ENCODE data around the gene MYO1G.
"Not testable (repeated sequence)": the region's sequence is repeated elsewhere in the genome, so short reads cannot be mapped to it uniquely, and the experiment has no call there.

The MYO1G gene

DNA sequence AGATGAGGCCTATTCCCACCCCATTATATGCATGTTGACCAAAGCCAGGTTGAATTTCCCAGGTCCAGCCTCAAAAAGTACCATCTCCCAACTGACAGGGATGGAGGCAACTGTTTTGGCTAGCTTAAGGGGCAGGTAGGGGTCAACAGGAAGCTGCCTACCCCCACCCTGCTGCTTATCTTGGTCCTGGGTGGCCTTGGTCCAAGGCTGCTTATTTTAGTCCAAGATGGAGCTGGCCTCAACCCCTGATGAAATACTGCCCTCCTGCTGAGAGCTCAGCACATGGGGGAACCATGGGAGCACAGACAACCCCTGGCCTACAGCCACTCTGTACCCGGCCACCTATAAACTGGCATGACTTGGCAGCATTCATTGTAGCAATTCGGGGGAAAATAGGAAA lies 23.1 kb downstream of the MYO1G start:
- Histone ChIP-seq H3K9ac (ENCODE audit: low read length in 2 of 2) (no peak overlapping the region), H3K4me1 (ENCODE audit: control insufficient read depth, insufficient read depth, low read length) (no peaks in the 10 kb centered on the region), H3K27me3 (ENCODE audit: control insufficient read depth in 1 of 2, insufficient read depth in 2 of 2, low read length in 2 of 2) (peaks cover 11 to 14% of the 10 kb centered on the region in 2 donors), H3K9me3 (ENCODE audit: control insufficient read depth in 2 of 2, low read length in 2 of 2) (no peaks in the 10 kb centered on the region), H3K4me3 (ENCODE audit: low read length in 2 of 2) (no peak overlapping the region), H3K36me3 (ENCODE audit: control insufficient read depth in 2 of 2, insufficient read depth in 2 of 2, low read length in 2 of 2) (no peaks in the 10 kb centered on the region), H3K27ac (ENCODE audit: low read length) (no peak overlapping the region)

DNA sequence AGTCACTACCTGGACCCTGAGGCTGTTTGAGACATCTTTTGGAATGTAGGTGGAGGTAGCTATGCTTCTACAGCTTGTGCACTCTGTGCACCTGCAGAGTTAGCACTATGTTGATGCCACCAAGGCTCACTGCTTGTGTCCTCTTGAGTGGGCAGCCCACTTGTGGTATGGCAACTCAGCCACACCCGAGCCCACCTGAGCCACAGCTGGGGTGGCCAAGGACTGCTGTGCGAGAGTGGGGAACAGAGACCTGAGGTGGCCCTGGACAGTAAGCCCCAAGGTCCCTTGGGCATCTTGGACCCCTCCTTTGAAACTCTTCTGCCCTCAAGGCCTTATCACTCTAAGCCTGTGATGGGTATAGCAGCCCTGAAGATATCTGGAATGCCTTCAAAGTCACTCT lies 25.7 kb downstream of the MYO1G start:
- Histone ChIP-seq H3K4me1 (ENCODE audit: control insufficient read depth, insufficient read depth, low read length) (no peaks in the 10 kb centered on the region), H3K9me3 (ENCODE audit: control insufficient read depth in 2 of 2, low read length in 2 of 2) (no peaks in the 10 kb centered on the region), H3K36me3 (ENCODE audit: control insufficient read depth in 2 of 2, insufficient read depth in 2 of 2, low read length in 2 of 2) (no peaks in the 10 kb centered on the region), H3K27ac (ENCODE audit: low read length) (no peak overlapping the region), H3K27me3 (ENCODE audit: control insufficient read depth in 1 of 2, insufficient read depth in 2 of 2, low read length in 2 of 2) (peaks cover 8% of the 10 kb centered on the region in 2 donors), H3K9ac (ENCODE audit: low read length in 2 of 2) (no peak overlapping the region), H3K4me3 (ENCODE audit: low read length in 2 of 2) (no peak overlapping the region)

DNA sequence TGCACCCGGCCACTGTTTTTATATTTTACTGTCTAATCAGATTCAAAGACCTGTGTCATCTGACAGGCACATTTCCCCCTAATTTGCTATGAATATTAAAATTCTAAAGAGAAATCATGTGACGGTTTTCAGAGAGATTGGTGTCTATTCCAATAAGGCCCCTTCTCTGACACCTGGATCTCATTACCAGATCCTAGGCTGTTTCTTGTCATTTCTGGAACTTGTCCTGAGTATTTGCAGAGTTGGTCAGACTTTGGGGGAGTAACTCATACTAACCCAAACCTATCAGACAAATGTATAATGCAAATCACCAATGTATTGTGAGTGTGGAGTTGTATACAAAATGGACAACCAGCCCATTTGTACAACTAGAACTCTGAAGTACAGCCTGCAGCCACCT lies 29.5 kb downstream of the MYO1G start:
- Histone ChIP-seq H3K9ac (ENCODE audit: low read length in 2 of 2) (no peak overlapping the region), H3K4me1 (ENCODE audit: control insufficient read depth, insufficient read depth, low read length) (no peaks in the 10 kb centered on the region), H3K27ac (ENCODE audit: low read length) (no peak overlapping the region), H3K36me3 (ENCODE audit: control insufficient read depth in 2 of 2, insufficient read depth in 2 of 2, low read length in 2 of 2) (no peaks in the 10 kb centered on the region), H3K9me3 (ENCODE audit: control insufficient read depth in 2 of 2, low read length in 2 of 2) (no peaks in the 10 kb centered on the region), H3K27me3 (ENCODE audit: control insufficient read depth in 1 of 2, insufficient read depth in 2 of 2, low read length in 2 of 2) (peaks cover 2 to 5% of the 10 kb centered on the region in 2 donors), H3K4me3 (ENCODE audit: low read length in 2 of 2) (no peak overlapping the region)

- Histone ChIP-seq H3K4me3 (ENCODE audit: low read length in 2 of 2) (no peak overlapping the region), H3K9ac (ENCODE audit: low read length in 2 of 2) (no peak overlapping the region), H3K27ac (ENCODE audit: low read length) (no peak overlapping the region), H3K9me3 (ENCODE audit: control insufficient read depth in 2 of 2, low read length in 2 of 2) (no peaks in the 10 kb centered on the region), H3K4me1 (ENCODE audit: control insufficient read depth, insufficient read depth, low read length) (no peaks in the 10 kb centered on the region), H3K36me3 (ENCODE audit: control insufficient read depth in 2 of 2, insufficient read depth in 2 of 2, low read length in 2 of 2) (no peaks in the 10 kb centered on the region), H3K27me3 (ENCODE audit: control insufficient read depth in 1 of 2, insufficient read depth in 2 of 2, low read length in 2 of 2) (no peaks in the 10 kb centered on the region)
Observed at GRCh38 chr7:44945479-44945878, 33.3 kb downstream of the MYO1G start.

- no peak overlapping the region for H3K4me3 ChIP-seq (ENCODE audit: low read length in 2 of 2)
- no peaks in the 10 kb centered on the region for H3K27me3 ChIP-seq (ENCODE audit: control insufficient read depth in 1 of 2, insufficient read depth in 2 of 2, low read length in 2 of 2)
- H3K4me1 ChIP-seq (ENCODE audit: control insufficient read depth, insufficient read depth, low read length): no peaks in the 10 kb centered on the region
- H3K9me3 ChIP-seq (ENCODE audit: control insufficient read depth in 2 of 2, low read length in 2 of 2): no peaks in the 10 kb centered on the region
- no peak overlapping the region for H3K27ac ChIP-seq (ENCODE audit: low read length)
- H3K36me3 ChIP-seq (ENCODE audit: control insufficient read depth in 2 of 2, insufficient read depth in 2 of 2, low read length in 2 of 2): no peaks in the 10 kb centered on the region
- no peak overlapping the region for H3K9ac ChIP-seq (ENCODE audit: low read length in 2 of 2)
Observed at GRCh38 chr7:44944821-44945220, 34.0 kb downstream of the MYO1G start.

DNA sequence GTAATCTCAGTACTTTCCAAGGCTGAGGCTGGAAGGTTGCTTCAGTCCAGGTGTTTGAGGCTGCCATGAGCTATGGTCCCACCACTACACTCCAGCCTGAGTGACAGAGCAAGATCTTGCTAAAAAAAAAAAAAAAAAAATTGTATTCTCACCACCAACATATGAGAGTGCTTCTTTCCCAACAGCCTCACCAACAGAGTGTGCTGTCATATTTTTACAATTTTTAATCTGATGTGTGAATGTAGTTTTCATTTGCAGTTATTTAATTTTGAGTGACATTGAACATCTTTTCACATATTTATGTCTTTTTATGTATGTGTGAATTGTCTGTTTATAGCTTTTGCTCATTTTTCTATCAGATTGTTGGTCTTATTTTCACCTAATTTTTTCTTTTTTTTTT lies 35.2 kb downstream of the MYO1G start:
- Histone ChIP-seq H3K27ac (ENCODE audit: low read length) (no peak overlapping the region), H3K4me3 (ENCODE audit: low read length in 2 of 2) (no peak overlapping the region), H3K9ac (ENCODE audit: low read length in 2 of 2) (no peak overlapping the region), H3K27me3 (ENCODE audit: control insufficient read depth in 1 of 2, insufficient read depth in 2 of 2, low read length in 2 of 2) (no peaks in the 10 kb centered on the region), H3K9me3 (ENCODE audit: control insufficient read depth in 2 of 2, low read length in 2 of 2) (no peaks in the 10 kb centered on the region), H3K4me1 (ENCODE audit: control insufficient read depth, insufficient read depth, low read length) (no peaks in the 10 kb centered on the region), H3K36me3 (ENCODE audit: control insufficient read depth in 2 of 2, insufficient read depth in 2 of 2, low read length in 2 of 2) (no peaks in the 10 kb centered on the region)

DNA sequence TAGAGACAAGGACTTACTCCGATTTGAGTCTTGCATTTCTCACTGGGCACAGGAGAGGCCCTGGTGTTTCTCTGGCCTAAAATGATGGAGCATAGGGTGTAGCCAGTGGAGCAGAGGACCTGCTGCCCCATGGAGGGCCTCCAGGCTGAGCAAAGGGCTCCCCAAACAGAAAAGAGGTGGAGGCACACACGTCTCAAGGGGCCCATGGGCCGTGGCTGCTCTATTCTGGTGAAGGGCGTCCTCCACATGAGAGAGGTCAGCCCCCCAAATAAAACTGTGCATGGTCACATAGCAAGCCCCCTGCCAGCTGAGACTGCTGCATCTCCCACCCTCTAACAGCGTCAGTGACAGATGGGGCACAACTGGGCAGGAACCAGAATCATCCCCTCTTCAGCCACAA lies 41.4 kb downstream of the MYO1G start:
- Histone ChIP-seq H3K36me3 (ENCODE audit: control insufficient read depth in 2 of 2, insufficient read depth in 2 of 2, low read length in 2 of 2) (no peaks in the 10 kb centered on the region), H3K4me1 (ENCODE audit: control insufficient read depth, insufficient read depth, low read length) (no peaks in the 10 kb centered on the region), H3K9ac (ENCODE audit: low read length in 2 of 2) (no peak overlapping the region), H3K27ac (ENCODE audit: low read length) (no peak overlapping the region), H3K9me3 (ENCODE audit: control insufficient read depth in 2 of 2, low read length in 2 of 2) (no peaks in the 10 kb centered on the region), H3K27me3 (ENCODE audit: control insufficient read depth in 1 of 2, insufficient read depth in 2 of 2, low read length in 2 of 2) (peaks cover 0 to 7% of the 10 kb centered on the region in 2 donors), H3K4me3 (ENCODE audit: low read length in 2 of 2) (no peak overlapping the region)

- peaks cover 0 to 7% of the 10 kb centered on the region in 2 donors for H3K27me3 ChIP-seq (ENCODE audit: control insufficient read depth in 1 of 2, insufficient read depth in 2 of 2, low read length in 2 of 2)
- no peak overlapping the region for H3K4me3 ChIP-seq (ENCODE audit: low read length in 2 of 2)
- no peak overlapping the region for H3K9ac ChIP-seq (ENCODE audit: low read length in 2 of 2)
- H3K9me3 ChIP-seq (ENCODE audit: control insufficient read depth in 2 of 2, low read length in 2 of 2): no peaks in the 10 kb centered on the region
- H3K4me1 ChIP-seq (ENCODE audit: control insufficient read depth, insufficient read depth, low read length): no peaks in the 10 kb centered on the region
- no peak overlapping the region for H3K27ac ChIP-seq (ENCODE audit: low read length)
- H3K36me3 ChIP-seq (ENCODE audit: control insufficient read depth in 2 of 2, insufficient read depth in 2 of 2, low read length in 2 of 2): no peaks in the 10 kb centered on the region
Observed at GRCh38 chr7:44936322-44936721, 42.5 kb downstream of the MYO1G start.

DNA sequence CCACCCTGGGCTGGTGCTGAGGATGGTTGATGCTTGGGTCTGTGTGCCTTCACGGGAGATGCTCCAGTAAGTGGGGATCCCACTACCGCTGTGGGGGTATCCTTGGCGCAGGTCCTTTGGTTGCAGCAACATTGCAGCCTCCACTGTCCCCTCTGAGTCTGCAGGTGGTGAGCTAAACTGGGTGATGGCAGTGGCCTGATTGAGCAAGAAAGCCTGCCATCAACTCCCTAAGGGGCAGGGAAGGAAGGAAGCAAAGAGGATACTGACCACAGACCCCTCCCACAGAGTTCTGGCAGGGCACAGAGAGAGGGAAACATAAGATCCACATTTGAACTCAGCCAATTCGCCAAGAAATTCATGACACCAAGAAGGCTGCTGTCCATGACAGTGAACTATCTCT lies 43.2 kb downstream of the MYO1G start:
- Histone ChIP-seq H3K27me3 (ENCODE audit: control insufficient read depth in 1 of 2, insufficient read depth in 2 of 2, low read length in 2 of 2) (peaks cover 0 to 7% of the 10 kb centered on the region in 2 donors), H3K9me3 (ENCODE audit: control insufficient read depth in 2 of 2, low read length in 2 of 2) (no peaks in the 10 kb centered on the region), H3K4me1 (ENCODE audit: control insufficient read depth, insufficient read depth, low read length) (no peaks in the 10 kb centered on the region), H3K4me3 (ENCODE audit: low read length in 2 of 2) (no peak overlapping the region), H3K27ac (ENCODE audit: low read length) (no peak overlapping the region), H3K36me3 (ENCODE audit: control insufficient read depth in 2 of 2, insufficient read depth in 2 of 2, low read length in 2 of 2) (no peaks in the 10 kb centered on the region), H3K9ac (ENCODE audit: low read length in 2 of 2) (no peak overlapping the region)

- Histone ChIP-seq H3K9me3 (ENCODE audit: control insufficient read depth in 2 of 2, low read length in 2 of 2) (no peaks in the 10 kb centered on the region), H3K4me1 (ENCODE audit: control insufficient read depth, insufficient read depth, low read length) (no peaks in the 10 kb centered on the region), H3K4me3 (ENCODE audit: low read length in 2 of 2) (no peak overlapping the region), H3K9ac (ENCODE audit: low read length in 2 of 2) (no peak overlapping the region), H3K27me3 (ENCODE audit: control insufficient read depth in 1 of 2, insufficient read depth in 2 of 2, low read length in 2 of 2) (peaks cover 0 to 7% of the 10 kb centered on the region in 2 donors), H3K36me3 (ENCODE audit: control insufficient read depth in 2 of 2, insufficient read depth in 2 of 2, low read length in 2 of 2) (no peaks in the 10 kb centered on the region), H3K27ac (ENCODE audit: low read length) (no peak overlapping the region)
Observed at GRCh38 chr7:44935016-44935415, 43.8 kb downstream of the MYO1G start.

DNA sequence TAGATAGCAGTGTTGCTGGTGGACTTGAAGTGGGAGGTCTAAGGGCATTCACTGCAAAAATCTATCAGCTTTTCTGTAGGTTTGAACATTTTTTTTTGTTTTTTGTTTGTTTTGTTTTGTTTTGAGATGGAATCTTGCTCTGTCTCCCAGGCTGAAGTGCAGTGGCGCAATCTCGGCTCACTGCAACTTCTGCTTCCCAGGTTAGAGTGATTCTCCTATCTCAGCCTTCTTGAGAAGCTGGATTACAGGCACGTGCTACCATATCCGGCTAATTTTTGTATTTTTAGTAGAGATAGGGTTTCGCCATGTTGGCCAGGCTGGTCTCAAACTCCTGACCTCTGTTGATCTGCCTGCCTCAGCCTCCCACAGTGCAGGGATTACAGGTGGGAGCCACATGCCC lies 44.3 kb downstream of the MYO1G start:
- not testable (repeated sequence) for H3K27me3 ChIP-seq (ENCODE audit: control insufficient read depth in 1 of 2, insufficient read depth in 2 of 2, low read length in 2 of 2); H3K4me1 ChIP-seq (ENCODE audit: control insufficient read depth, insufficient read depth, low read length); H3K27ac ChIP-seq (ENCODE audit: low read length); H3K36me3 ChIP-seq (ENCODE audit: control insufficient read depth in 2 of 2, insufficient read depth in 2 of 2, low read length in 2 of 2); H3K4me3 ChIP-seq (ENCODE audit: low read length in 2 of 2); H3K9me3 ChIP-seq (ENCODE audit: control insufficient read depth in 2 of 2, low read length in 2 of 2); H3K9ac ChIP-seq (ENCODE audit: low read length in 2 of 2)

DNA sequence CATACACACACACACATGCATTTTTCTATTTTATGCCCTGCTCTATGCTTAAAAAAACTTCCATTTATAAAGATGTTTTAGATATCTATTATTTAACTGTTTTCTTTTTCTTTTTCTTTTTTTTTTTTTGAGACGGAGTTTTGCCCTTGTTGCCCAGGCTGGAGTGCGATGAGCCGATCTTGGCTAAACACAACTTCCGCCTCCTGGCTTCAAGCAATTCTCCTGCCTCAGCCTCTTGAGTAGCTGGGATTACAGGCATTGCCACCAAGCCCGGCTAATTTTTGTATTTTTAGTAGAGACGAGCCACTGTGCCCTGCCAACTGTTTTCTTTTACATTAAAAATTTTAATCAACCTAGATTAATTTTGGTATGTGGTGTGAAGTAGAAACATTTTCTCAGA lies 47.9 kb downstream of the MYO1G start:
- no peaks in the 10 kb centered on the region for H3K9me3 ChIP-seq (ENCODE audit: control insufficient read depth in 2 of 2, low read length in 2 of 2)
- H3K27ac ChIP-seq (ENCODE audit: low read length): no peak overlapping the region
- H3K4me3 ChIP-seq (ENCODE audit: low read length in 2 of 2): no peak overlapping the region
- no peak overlapping the region for H3K9ac ChIP-seq (ENCODE audit: low read length in 2 of 2)
- peaks cover 2 to 5% of the 10 kb centered on the region in 2 donors for H3K27me3 ChIP-seq (ENCODE audit: control insufficient read depth in 1 of 2, insufficient read depth in 2 of 2, low read length in 2 of 2)
- H3K36me3 ChIP-seq (ENCODE audit: control insufficient read depth in 2 of 2, insufficient read depth in 2 of 2, low read length in 2 of 2): no peaks in the 10 kb centered on the region
- H3K4me1 ChIP-seq (ENCODE audit: control insufficient read depth, insufficient read depth, low read length): no peaks in the 10 kb centered on the region
